ENCODE results near the gene IDE. TPM values are rescaled to one million over a fixed set of nuclear protein-coding genes. Genes with fewer than 3 reads are reported as not detected.

Gene IDE
- total and polyA plus RNA-seq, 10 of the 15 experiments (the other 5 are each of a cell fraction or from before 2014, with no cell fraction given): 11.6 to 54.5 (median 33.6) TPM

- TF ChIP-seq ATF2 (IDR thresholded peaks at IDR 0.05; ENCODE audit: low read length) (no peak), ATF3 (IDR thresholded peaks at IDR 0.05; ENCODE audit: borderline replicate concordance, extremely low read depth, low read depth, low read length) (no peak), ELK1 (IDR thresholded peaks at IDR 0.05; ENCODE audit: low read depth, low read length) (no peak), YBX1 (IDR thresholded peaks at IDR 0.05) (no peak), ZZZ3 (IDR thresholded peaks at IDR 0.05; ENCODE audit: control insufficient read depth, insufficient read length, low read depth) (no peak), ZNF384 (IDR thresholded peaks at IDR 0.05; ENCODE audit: borderline replicate concordance, low read depth, low read length) (no peak), NFYB (IDR thresholded peaks at IDR 0.05; ENCODE audit: insufficient read depth, low read depth, low read length) (no peak)
These were observed 133.3 kb downstream of the IDE start (continued) for GRCh38 chr10:92440578-92440977.

GRCh38 chr10:92438220-92438619 is 135.7 kb downstream of the IDE start:
- ChIA-PET CTCF (interaction anchor here (0.6 to 8.3 kb wide), 4 partner anchors 8 to 351 kb away, joined by 3 to 93 read pairs (median 3); no protein-coding TSS in a partner anchor), POLR2A (interaction anchor here (0.9 kb wide), 1 partner anchor 12 kb away, joined by 4 read pairs; no protein-coding TSS in a partner anchor), RAD21 (ENCODE audit: unreplicated experiment) (interaction anchor here (0.5 to 1.2 kb wide), 2 partner anchors 350 to 677 kb away, joined by 3 read pairs; no protein-coding TSS in a partner anchor), SMC1A (ENCODE audit: uncharacterized antibody, unreplicated experiment) (interaction anchor here (0.8 to 2.5 kb wide), 4 partner anchors 337 to 514 kb away, joined by 3 to 10 read pairs (median 4); partner anchors contain the start of gene BTAF1)
- DNase-seq (ENCODE audit: low read depth, low spot score): no peak
- no peak overlapping the region for H2AFZ ChIP-seq (ENCODE audit: control insufficient read depth, low read depth, low read length)
- H3K4me3 ChIP-seq: no peak overlapping the region
- no peak for TF ChIP-seq FOXK2 (IDR thresholded peaks at IDR 0.05)
- H4K20me1 ChIP-seq (ENCODE audit: control insufficient read depth, insufficient read depth): no peaks in the 10 kb centered on the region
- H3K4me1 ChIP-seq (ENCODE audit: control insufficient read depth, insufficient read depth, low read length): no peaks in the 10 kb centered on the region
- H3K4me2 ChIP-seq (ENCODE audit: control insufficient read depth, insufficient read depth): no peak overlapping the region
- H3K9ac ChIP-seq (ENCODE audit: control insufficient read depth, insufficient read depth, low read length): no peak overlapping the region
- H3K27ac ChIP-seq (ENCODE audit: control insufficient read depth, insufficient read depth): no peak overlapping the region
- no peak for ATAC-seq
- H3K27me3 ChIP-seq (replicated peaks in 1 of 2; ENCODE audit: control insufficient read depth in 2 of 2, insufficient read depth in 2 of 2, low read length in 1 of 2): no peaks in the 10 kb centered on the region
- FAIRE-seq: no peak
- in situ Hi-C loops (cut with MboI) (no loop called here), intact Hi-C loops (cut with micrococcal nuclease; ENCODE audit: unreplicated experiment) (loop anchor here (10.0 kb wide), 1 partner anchor 253 kb away; no protein-coding TSS in a partner anchor)
- no peaks in the 10 kb centered on the region for H3K9me3 ChIP-seq (replicated peaks; ENCODE audit: control insufficient read depth, insufficient read depth, low read length)
- no TSS peak for BruUV-seq (replicated peaks)
- no peaks in the 10 kb centered on the region for H3K79me2 ChIP-seq (ENCODE audit: control insufficient read depth, insufficient read depth, low read length)
- no peaks in the 10 kb centered on the region for H3K36me3 ChIP-seq (ENCODE audit: control insufficient read depth in 2 of 2, insufficient read depth in 2 of 2, low read length in 1 of 2)
- 86% methylated on average over 6 of the region's 6 CpGs for WGBS (ENCODE audit: insufficient coverage, insufficient replicate concordance, low lambda C conversion rate, missing lambda C conversion rate)

All from GM12878 (cell line).